Transverse colon (tissue), 4 donors: ENCODE data around the gene AEBP2.

Experiments used
- CTCF ChIP-seq, 5 experiments: fragments of 200-600 bp in 3 of 5; fragments of 450-650 bp in 2 of 5; sonication (generic) in 3 of 5; IDR thresholded peaks; 1 replicate in 2 of 5; 2 replicates in 3 of 5; pipeline ENCODE4 v1.5.1; 2016 to 2017; ENCODE audit warnings: antibody characterized with exemption in 5 of 5, inconsistent platforms in 3 of 5, mild to moderate bottlenecking in 2 of 5, moderate library complexity in 1 of 5
- EP300 ChIP-seq: sonication (generic); formaldehyde crosslinking; IDR thresholded peaks from one replicate; pipeline ENCODE4 v1.6.1; 2017; ENCODE audit warnings: antibody characterized with exemption, low read depth
- POLR2A ChIP-seq: fragments of 450-650 bp; IDR thresholded peaks from one replicate; pipeline ENCODE4 v1.6.1; 2016; ENCODE audit warnings: antibody characterized with exemption, mild to moderate bottlenecking, moderate library complexity
- POLR2AphosphoS5 ChIP-seq, 3 donors: sonication (generic); formaldehyde crosslinking; IDR thresholded peaks; one replicate each; pipeline ENCODE4 v1.6.1; 2016; ENCODE audit warnings: antibody characterized with exemption in 3 of 3

GRCh38 chr12:19398376-19399363 lies 40.6 kb upstream of the AEBP2 start:
- TF ChIP-seq CTCF (IDR thresholded peaks at IDR 0.05) (no peak), POLR2A (no peak), EP300 (no peak), POLR2AphosphoS5 (IDR thresholded peaks at IDR 0.05) (no peak)
